Brain pericyte (primary cell): ENCODE measurements around the gene SRA1.

Source experiments
- DNase-seq: peaks from one replicate; pipeline ENCODE4 v3.0.0-alpha.2; 2012; ENCODE audit warnings: low read depth, low spot score

Gene SRA1

DNA sequence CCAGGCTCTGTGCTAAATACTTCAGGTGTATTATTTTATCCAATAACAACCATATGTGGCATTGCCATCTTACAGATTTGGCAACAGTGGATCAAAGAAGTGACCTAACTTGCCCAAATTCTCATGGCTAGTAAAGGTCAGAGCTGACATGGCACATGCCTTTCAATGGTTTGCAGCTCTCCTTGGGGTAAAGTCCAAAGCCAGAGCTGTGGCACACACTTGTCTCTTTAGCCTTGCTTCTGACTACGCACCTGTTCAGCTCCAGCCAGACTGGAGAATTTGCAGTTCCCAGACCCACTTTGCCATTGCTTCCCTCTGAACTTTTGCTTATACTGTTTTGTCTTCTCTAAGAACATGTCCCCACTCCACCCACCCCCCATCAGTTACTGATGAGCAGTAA, 13.2 kb upstream of the SRA1 start:
- DNase-seq = no peak

DNA sequence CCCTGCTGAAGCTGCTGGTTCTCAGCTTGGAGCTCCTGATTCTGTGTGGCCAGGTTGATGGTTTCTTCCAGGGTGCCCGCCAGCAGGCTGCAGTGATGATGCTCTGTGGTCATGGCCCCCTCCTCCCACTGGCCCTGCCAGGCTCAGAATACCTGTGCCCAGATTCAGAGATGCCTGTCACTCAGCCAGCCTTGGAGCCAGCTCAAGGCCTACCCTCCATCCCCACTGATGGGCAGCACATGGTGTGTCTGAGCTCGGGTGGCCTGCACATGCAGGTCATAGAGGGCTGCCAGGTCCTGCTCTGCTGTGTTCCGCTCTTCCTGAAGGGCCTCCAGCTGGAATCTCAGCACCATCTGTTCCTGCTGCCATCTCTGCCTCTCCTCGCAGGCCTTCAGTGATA, 12.8 kb upstream of the SRA1 start:
- no peak for DNase-seq

DNA sequence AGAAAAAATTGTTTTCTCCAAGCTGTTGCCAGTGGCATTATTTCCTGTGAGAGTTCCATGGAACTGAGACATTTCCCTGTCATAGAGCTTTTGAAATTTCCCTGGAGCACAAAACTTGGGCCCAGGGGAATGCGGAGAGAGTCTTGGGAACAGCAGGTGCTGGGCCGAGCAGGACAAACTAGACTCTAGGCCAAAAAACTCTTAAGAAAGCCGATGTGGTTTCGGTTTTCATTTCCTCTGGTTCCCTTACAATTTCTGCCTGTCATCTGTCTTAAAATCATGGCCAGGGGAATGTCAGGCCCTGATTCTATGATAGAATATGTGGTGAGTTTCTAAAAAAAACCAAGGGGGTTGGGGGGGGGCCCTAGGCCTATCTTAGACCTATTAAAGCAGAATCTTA, 11.9 kb upstream of the SRA1 start:
- DNase-seq = no peak

DNA sequence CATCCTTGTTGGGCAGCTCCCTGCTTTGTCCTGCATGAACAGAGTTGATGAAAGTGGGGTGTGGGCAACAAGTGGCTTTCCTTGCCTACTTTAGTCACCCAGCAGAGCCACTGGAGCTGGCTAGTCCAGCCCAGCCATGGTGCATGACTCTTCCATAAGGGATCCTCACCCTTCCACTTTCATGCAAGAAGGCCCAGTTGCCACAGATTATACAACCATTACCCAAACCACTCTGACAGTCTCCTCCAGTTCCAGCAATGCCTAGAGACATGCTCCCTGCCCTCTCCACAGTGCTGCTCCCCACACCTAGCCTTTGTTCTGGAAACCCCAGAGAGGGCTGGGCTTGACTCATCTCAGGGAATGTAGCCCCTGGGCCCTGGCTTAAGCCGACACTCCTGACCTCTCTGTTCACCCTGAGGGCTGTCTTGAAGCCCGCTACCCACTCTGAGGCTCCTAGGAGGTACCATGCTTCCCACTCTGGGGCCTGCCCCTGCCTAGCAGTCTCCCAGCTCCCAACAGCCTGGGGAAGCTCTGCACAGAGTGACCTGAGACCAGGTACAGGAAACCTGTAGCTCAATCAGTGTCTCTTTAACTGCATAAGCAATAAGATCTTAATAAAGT, 11.3 kb upstream of the SRA1 start:
- no peak for DNase-seq

DNA sequence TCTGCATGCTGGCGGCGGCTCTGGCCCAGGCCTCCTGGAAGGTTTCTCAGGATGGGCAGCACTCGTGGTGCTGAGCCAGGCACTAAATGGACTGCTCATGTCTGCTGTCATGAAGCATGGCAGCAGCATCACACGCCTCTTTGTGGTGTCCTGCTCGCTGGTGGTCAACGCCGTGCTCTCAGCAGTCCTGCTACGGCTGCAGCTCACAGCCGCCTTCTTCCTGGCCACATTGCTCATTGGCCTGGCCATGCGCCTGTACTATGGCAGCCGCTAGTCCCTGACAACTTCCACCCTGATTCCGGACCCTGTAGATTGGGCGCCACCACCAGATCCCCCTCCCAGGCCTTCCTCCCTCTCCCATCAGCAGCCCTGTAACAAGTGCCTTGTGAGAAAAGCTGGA, 10.6 kb upstream of the SRA1 start:
- DNase-seq = no peak

DNA sequence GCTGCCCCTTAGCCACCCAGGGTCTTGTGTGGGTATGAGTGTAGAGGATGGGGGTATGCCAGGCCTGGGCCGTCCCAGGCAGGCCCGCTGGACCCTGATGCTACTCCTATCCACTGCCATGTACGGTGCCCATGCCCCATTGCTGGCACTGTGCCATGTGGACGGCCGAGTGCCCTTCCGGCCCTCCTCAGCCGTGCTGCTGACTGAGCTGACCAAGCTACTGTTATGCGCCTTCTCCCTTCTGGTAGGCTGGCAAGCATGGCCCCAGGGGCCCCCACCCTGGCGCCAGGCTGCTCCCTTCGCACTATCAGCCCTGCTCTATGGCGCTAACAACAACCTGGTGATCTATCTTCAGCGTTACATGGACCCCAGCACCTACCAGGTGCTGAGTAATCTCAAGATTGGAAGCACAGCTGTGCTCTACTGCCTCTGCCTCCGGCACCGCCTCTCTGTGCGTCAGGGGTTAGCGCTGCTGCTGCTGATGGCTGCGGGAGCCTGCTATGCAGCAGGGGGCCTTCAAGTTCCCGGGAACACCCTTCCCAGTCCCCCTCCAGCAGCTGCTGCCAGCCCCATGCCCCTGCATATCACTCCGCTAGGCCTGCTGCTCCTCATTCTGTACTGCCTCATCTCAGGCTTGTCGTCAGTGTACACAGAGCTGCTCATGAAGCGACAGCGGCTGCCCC, 10.0 kb upstream of the SRA1 start:
- no peak for DNase-seq

DNA sequence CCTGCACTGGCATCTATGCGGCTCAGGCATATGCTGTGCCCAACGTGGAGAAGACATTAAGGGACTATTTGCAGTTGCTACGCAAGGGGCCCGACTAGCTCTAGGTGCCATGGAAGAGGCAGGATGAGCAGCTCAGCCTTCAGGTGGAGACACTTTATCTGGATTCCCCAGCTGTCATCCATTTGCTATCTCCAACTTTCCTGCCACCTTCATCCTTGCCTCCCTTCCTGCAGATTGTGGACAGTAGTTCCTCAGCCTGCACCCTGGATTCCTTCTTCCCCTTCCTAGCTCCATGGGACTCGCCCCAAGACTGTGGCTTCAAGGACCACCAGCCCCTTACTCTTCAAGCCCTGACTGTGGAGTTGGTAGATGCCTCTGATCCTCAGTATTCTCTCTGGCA, 9.4 kb upstream of the SRA1 start:
- DNase-seq = no peak

DNA sequence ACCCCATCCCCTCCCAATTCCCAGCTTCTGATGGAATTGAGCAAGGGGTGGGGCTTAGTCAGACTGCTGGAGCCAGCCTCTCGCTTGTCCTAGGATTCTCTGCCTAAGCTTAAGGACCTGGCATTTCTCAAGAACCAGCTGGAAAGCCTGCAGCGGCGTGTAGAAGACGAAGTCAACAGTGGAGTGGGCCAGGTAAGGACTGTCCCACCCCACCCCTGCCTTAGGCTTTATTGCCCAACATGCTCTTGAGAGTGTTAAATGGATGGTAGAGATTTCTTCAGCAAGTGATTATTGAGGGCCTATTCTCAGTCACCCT, 8.5 kb upstream of the SRA1 start:
- no peak for DNase-seq

DNA sequence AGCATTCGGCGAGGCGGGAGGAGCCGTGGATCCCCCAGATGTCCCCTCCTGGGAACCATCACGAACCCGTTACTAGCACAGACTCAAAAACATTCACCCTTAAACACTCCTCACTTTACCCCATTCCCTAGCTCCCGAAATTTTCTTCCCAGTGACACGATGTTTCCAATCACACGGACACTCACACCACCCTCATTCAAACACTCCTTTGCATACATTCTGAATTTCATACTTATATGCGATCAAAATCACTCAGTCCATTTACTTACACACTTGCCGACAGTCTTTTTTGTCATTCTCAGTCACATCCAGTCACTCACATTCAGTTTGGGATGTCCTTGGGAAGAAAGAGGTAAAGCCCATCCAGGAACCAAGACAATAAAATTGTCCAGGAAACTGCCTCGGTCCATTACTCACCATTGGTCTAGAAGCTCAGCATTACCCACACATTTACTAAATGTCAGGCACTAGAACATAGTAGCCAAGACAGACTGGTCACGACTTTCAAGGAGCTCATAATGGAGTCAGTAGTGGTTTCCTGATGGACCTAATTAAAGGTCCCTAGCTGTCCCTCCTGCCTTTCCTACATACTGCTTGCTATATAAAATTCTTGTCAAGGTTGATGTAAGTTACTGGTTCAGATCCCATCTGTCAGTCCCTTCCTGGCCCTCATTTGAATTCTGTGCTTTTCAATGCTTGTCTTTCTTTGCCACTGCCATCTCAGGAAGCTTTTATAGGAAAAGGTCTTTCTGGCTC, 7.9 kb upstream of the SRA1 start:
- DNase-seq = no peak

DNA sequence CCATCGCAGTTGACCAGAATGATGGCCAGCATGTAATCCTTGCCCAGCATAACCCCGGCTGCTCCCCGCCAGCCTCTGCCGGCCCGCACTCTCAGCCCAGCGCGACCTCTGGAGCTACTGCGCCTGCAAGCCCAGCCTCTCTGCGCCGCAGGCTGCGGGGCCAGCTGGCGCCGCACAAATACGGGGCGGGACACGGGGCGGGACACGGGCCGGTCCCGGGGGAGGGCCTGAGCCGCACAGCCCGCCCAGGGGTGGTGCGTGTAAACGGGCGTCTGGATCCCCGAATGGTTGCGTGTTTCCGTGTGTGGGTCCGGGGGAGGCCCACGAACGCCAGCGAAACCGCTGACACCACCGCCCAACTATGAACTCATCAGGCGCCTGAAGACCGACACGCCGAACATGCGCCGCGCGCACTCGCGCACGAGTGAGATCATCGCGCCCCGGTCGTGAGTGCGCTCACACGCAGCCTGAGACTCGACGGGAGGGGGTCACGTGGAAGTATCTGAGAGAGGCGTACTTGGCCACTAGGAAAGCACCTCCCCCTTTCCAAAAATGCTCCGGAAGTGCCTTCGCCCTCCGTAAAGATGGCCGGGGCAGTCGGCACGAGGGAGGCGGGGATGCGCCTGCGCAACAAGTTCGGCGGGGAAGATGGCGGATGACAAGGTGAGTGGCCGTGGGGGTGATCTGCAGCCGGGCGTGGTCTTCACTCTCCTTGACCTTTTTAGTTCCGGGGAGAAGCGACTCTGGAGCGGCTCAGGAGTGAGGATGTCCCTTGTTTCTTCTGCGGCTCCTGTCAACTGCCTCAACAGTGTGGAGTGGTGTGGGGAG, 7.1 kb upstream of the SRA1 start, which contains the start of the genes APBB3 and SLC35A4:
Gene APBB3 (minus strand): TSS at position 403 of the 828 bp plus-strand sequence. CDS start 353 bp downstream, at position 50.
Gene SLC35A4 (plus strand): TSS at position 633 of the 828 bp plus-strand sequence. CDS start 2,342 bp downstream, outside the sequence.
- peak; percentile 98 for DNase-seq

DNA sequence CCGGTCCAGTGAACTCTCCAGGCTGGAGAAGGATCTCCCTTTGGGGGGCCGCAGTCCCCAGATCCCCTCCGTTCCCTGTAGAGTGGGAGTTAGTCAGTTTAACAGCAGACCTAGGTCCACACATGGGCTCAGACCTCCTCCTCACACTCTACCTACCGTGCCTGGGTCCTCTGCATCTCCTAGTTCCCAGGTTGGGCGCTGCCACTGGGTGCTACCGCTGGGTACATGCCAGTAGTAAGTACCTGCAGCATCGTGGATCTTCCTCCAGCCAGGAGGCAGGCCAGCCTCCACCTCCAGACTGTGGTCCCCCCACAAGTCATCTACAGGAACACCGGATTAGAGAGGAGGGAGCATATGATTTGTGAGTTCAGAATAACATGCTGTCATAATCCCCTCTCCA, 6.3 kb upstream of the SRA1 start:
- DNase-seq = no peak

DNA sequence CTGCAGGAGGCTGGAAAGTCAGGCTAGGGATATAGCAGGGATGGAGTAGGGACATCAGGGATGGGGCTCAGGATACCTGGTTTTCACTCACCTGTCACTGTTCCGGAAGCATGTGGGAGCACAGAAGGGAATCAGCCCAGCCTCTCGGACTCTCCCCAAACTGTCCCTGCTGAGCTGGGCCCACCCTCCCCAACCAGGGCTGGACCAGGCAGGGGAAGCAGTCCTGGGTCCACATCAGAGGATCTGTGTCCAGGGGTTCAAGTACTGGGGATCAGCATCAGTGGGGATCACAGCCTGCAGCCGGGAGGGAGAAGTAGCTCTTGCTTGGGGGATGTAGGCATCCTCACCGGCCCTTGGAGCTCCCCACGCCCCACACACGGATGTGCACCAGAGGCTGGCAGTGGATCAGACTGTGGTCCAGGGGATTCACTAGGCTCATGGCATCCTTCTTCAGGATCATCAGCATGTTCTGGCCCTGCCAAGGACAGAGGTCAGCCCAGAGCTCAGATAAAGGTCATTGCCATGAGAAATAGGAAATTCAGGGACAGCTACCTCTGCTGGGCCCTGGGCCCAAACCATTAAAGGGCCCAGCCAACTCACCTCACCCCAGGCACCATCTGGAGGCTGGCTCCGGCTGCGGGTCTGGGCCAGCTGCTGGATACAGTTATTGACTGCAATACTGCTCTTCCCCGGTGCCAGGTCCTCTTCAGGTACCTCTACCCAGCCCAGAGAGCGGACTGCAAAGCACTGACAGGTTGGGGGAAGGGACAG, 4.7 kb upstream of the SRA1 start:
- no peak for DNase-seq

DNA sequence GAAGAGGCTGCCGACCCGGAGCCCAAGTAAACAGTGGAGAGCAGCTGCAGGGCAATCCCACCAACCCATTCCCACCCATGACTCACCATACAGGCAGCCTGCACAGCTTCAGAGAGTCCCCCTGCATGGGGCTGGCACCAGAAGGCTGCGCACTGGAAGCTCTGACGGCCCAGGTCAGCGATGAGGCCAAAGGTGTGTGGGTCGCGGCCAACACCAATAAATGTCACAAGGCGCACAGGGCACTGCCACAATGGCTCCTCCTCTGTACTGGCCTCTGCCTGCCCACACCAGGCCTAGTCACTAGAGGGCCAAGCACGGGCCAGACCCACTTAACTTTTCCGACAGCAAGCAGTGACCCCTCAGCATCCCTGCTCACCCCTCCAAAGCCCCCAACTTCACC, 3.0 kb upstream of the SRA1 start:
- no peak for DNase-seq

DNA sequence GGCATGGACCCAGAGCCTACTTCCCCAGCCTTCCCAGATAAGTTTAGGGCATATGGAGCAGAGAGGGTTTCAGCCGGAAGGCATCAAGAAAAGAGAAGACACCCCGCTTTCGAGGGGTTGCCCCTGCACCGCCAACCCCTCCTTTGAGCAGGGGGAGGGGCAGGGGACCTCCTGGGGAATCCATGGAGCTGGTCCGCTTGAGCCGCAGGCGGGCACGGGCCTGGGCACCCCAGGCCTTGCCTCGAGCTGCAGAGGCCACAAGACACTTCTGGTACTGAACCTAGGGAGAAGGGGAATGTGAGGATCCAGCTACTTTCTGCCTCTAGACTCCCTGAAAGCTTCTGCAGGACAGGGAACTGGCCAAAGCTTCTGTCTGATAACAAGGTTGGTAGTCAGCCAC, 1.3 kb upstream of the SRA1 start:
- no peak for DNase-seq

DNA sequence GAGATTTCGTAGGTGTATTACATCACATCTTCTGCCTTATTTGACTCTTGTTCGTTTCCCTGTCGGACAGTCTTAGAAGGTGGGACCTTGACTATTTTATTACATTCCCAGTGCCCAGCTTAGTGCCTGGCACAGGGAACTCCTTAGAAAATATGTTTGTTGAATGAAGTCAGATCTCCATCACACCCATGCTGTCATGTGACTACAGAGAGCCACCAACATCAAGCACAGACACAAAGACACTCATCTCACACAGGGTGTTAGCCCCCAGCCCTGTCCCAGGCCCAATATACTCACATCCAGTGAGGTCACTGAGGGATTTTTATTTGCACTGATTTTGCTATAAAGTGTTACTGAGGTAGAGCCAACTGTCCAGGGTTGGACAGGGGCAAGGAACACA, 692 bp upstream of the SRA1 start:
- no peak for DNase-seq

DNA sequence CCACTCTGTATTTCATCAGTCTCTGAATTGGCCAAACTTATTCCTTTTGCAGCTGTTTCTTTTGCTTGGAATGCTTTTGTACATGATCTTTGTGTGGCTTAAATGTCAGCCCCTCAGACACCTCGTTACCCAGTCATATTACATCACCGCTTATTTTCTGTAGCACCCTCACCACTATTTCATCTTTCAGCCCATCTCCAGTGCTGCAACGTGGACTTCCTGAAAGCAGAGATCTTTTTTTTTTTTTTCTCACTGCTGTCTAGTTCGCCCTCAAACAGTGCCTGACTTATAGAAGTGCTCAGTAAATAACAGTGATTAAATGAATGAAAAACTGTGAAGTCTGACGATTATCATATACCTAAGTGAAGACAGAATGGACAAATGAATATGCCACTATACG, 835 bp downstream of the SRA1 start:
- no peak for DNase-seq

DNA sequence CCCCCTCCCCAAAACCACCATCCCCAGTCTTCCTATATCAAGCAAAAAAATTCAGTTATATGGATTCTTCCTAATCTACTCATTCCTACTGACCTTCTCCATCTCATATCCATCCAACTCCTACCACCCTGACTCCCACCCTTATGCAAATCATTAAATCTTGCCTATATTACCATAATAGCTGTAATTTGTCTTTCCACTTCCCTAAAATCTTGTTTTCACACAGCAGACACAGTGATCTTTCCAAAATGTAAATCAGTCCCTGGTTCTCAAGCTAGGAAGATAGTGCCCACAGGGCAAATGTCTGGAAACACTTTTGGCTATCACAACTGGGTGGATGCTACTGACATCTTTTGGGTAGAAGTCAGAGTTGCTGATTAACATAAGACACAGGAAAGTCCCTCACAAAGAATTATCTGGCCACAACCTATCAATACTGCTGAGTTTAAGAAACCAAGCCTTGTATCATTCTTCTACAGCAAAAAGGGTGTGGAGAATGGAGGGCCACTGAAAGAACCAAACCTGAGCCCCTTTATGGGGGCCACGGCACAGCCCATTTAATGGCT, 1.4 kb downstream of the SRA1 start:
- DNase-seq = no peak

DNA sequence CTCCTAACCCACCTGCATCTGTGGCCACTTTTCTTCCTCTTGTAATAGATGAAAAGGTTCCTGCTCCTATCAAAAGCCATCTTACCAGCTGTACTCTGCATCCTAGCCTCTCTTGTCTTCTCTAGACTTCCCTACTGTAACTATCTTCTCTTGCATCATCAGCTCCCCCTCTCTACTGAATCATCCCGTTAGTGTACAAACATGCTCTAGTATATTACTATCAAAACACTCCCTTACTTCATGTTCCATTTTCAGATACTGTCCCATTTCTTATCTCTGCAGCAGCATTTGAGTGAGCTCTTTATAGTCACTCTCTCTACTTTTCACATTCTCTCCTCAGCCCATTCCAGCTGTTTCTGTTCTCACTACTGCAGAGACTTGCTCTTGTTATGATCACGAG, 2.8 kb downstream of the SRA1 start:
- no peak for DNase-seq

DNA sequence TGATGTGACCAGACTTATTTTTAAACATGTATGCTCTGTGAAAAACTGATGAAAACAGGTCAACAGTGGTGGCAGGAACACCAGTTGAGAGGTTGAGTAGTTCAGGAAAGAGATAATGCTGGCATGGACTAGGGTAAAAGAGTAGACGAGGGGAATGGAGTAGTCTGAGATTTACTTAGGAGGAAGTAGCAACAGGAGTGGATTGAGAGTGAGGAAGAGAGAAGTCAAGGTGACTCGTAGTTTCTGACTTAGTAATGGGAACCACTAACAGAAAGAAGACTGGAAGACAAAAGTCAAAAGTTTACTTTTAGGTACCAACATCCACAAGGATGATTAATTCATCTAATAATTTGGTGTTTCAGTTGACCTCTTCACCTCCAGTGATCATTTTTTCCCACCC, 3.6 kb downstream of the SRA1 start:
- DNase-seq = no peak

DNA sequence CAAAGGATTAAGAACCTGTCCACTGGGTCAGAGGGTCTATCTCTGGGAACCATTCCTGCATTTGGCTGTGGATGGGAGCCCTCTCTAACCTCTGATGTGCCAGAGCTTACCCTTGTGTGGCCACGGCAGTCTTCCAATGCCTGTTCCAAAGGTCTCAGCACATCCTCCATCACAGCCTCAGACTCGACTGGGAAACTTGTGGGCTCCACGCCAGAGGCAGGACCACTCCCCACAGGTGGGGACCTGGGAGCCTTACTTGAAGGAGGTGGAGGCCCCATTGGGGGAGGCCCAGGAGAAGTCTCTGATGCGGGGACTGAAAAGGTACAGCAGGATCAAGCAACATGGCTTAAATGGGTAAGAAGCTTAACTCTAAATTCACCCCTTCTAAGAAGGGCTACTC, 5.4 kb downstream of the SRA1 start:
- no peak for DNase-seq
